Myometrial cell (primary cell): ENCODE data around the gene CDAN1. TPM values are rescaled to one million over a fixed set of nuclear protein-coding genes. Genes with fewer than 3 reads are reported as not detected.

Experiments used
- total RNA-seq: library from RNA; depleted of rRNA; stranded (reverse); fragments of >200 nt; gene quantifications from 2 replicates; pipeline ENCODE4 v1.2.3, GENCODE V29; 2015

The CDAN1 gene
- total RNA-seq: 6.7 and 8.9 TPM in 2 replicates

GRCh38 chr15:42736793-42737528 is at the start of gene CDAN1:
CDAN1 (minus strand) TSS chr15:42737128; CDS start chr15:42737102, 26 bp downstream.

Other genes with a start within 250 kb of the CDAN1 start
- gene ZNF106, start 246.0 kb downstream of the CDAN1 start, total RNA-seq: 28.0 and 35.8 TPM in 2 replicates
- 58.0 and 68.3 TPM in 2 replicates for gene SNAP23, start 241.5 kb downstream of the CDAN1 start, total RNA-seq
- 11.2 and 11.3 TPM in 2 replicates for gene LRRC57, start 188.3 kb downstream of the CDAN1 start, total RNA-seq
- 38.3 and 119 TPM in 2 replicates for gene HAUS2, start 188.3 kb downstream of the CDAN1 start, total RNA-seq
- 1.2 and 1.9 TPM in 2 replicates for gene STARD9, start 161.5 kb downstream of the CDAN1 start, total RNA-seq
- 1.7 and 3.9 TPM in 2 replicates for gene TTBK2, start 183.7 kb upstream of the CDAN1 start, total RNA-seq